GM10266 (cell line): ENCODE data around the gene ZIC1.

Experiments
- DNase-seq: peaks from one replicate; pipeline ENCODE4 v3.0.0; 2012; ENCODE audit errors: extremely low spot score
- CTCF ChIP-seq: IDR thresholded peaks from 2 replicates; pipeline ENCODE4 v1.5.1; 2012; ENCODE audit warnings: mild to moderate bottlenecking, low read depth; ENCODE audit not compliant: control insufficient read depth, insufficient read depth; ENCODE audit errors: missing control alignments

The ZIC1 gene

GRCh38 chr3:147387885-147388699, 21.1 kb upstream of the ZIC1 start:
- no peak for DNase-seq

GRCh38 chr3:147388700-147389580, 20.2 kb upstream of the ZIC1 start:
- no peak for DNase-seq

More at GRCh38 chr3:147387885-147388699, 21.1 kb upstream of the ZIC1 start:
- no peak for TF ChIP-seq CTCF

GRCh38 chr3:147389717-147390116, 19.4 kb upstream of the ZIC1 start:
- TF ChIP-seq CTCF = no peak
- no peak for DNase-seq

More at GRCh38 chr3:147388700-147389580, 20.2 kb upstream of the ZIC1 start:
- no peak for TF ChIP-seq CTCF

- no peak for DNase-seq
- no peak for TF ChIP-seq CTCF
Measured at GRCh38 chr3:147390589-147391569, 18.3 kb upstream of the ZIC1 start.

GRCh38 chr3:147391781-147392624, 17.2 kb upstream of the ZIC1 start:
- DNase-seq = no peak
- no peak for TF ChIP-seq CTCF

DNA sequence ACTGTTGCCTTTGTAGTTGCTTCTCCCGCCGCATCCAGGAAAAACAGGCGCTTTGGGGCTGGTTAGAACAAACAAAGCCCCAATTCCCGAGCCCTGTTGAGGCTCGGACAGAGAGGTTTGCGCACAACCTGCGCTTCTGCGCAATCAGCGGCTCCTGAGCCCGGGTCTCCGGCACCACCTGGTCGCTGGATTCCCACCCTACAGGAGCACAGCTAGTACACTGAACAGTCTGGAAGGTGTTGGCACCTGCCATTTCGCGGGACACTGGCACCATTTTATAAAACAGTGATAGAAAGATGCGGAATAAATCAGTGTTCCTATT, 16.6 kb upstream of the ZIC1 start:
- DNase-seq = no peak
- TF ChIP-seq CTCF = no peak
